GM10847 (cell line): ENCODE data around the gene DPP6.

Source experiments
- POLR2A ChIP-seq: IDR thresholded peaks from 2 replicates; pipeline ENCODE4 v1.6.1; 2011; ENCODE audit not compliant: insufficient read length; ENCODE audit errors: extremely low read depth

DPP6 gene

DNA sequence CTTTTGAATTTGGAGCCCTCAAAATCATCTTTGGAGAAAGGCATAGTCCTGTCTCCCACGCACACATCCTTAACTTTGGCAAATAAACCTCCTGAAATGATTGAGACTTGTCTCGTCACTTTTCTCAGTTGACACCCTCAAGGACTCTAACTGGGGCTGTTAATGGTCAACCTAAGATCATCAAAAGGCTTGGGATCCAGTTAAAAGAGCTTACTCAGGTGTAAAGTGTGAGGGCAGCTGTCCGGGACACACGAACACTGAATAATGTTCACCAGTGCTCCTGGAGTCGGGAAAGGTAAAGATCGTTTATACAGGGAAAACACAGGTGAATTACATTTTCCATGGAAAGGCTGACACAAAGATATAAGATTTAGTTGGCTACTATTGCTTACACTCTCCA is 866.1 kb downstream of the DPP6 start:
- no peak for TF ChIP-seq POLR2A

GRCh38 chr7:154918741-154919140 is 866.5 kb downstream of the DPP6 start:
- no peak for TF ChIP-seq POLR2A

DNA sequence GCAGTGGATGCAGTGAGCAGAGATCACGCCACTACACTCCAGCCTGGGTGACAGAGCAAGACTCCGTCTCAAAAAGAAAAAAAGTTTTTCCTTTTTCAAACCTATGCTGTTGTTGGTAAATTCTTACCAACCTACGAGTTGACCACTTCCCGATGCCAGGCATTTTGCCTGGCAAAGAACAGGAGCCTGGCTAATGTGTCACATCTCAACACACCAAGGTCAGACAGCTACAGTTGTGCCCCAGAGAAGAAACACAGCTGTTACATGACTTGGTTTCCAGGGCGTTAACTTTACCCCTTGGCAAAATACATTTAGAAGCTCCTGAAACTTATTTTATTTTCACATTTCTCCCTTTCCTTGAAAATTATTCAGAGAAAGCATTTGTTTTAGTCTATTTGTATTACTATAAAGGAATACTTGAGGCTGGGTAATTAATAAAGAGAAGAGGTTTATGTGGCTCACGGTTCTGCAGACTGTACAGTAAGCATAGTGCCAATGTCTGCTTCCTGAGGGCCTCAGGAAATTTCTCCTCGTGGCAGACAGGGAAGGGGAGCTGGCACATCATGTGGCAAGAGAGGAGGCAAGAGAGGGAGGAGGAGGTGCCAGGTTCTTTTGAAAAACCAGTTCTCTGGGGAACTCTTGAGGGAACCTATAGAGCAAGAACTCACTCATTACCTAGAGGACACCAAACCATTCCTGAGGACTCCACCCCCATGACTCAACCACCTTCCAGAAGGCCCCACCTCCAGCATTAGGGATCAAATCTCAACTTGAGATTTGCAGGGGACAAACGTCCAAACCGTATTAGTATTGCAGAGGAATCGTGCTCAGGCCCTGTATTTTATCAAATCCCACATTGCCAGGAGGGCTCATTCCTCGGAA is 867.4 kb downstream of the DPP6 start:
- no peak for TF ChIP-seq POLR2A

DNA sequence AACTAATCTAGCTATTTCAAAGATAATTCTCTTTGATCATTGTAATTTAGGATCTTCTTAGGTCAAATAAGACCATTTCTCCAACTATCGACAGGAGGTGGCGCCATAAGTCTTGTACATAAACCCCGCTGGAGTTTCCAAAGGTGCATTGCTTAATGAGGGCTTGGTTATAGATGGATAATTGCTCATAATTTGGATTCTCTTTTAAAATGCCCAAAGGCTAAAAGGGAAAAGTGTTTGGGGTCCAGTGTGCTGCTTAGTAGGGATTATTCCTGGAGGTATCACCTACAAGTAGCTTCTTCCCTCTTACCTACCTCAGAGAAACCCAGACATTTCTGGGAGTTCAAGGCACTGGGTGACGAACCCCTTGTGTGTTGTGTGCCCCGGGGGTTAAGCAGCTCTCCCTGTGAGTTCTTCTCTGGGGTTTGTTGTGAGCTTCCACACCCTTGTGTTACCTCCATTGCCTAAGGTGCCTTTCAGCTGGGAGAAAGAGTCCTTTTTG is 875.5 kb downstream of the DPP6 start:
- TF ChIP-seq POLR2A, result no peak

- no peak for TF ChIP-seq POLR2A
Measured at GRCh38 chr7:154928136-154929005, 876.2 kb downstream of the DPP6 start.

DNA sequence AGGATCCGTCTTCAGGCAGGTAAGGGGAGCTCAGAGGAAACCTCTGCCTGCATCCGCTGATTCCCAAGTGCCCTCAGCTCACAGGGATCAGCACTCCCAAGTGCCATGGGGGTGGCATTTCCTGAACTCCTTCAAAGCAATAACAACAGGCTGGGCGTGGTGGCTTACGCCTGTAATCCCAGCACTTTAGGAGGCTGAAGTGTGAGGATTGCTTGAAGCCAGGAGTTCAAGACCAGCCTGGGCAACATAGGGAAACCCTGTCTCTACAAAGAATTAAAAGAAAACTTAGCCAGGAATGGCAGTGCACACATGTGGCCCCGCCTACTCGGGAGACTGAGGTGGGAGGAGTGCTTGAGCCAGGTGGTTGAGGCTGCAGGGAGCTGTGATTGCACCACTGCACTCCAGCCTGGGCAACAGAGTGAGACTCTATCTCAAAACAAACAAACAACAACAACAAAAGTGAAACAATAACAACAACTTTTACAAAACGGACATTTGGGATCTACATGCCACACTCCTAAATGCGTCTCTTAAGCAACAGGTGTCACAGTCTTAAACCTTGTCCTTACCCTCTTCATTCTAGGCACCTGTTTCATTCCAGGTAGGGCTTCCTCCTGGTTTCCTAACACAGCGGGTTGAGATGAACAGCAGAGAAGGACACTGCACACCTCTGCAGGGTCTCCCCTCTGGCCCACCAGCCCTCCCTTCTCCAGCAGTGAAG is 877.0 kb downstream of the DPP6 start:
- no peak for TF ChIP-seq POLR2A

- no peak for TF ChIP-seq POLR2A
Measured at GRCh38 chr7:154931906-154932305, 879.7 kb downstream of the DPP6 start.

DNA sequence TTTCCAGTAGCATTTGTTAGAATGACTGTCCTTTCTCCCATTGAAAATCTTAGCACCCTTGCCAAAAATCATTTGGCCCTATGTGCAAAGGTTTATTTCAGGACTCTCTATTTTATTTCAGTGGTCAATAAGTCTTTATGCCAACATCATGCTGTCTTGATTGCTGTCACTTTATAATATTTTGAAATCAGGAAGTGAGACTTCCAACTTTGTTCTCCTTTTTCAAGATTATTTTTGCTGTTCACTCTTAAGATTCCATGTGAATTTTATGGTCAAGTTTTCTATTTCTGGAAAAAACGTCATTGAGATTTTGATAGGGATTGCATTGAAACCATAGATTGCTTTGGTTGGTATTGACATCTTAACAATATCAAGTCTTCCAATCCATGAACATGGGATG is 885.6 kb downstream of the DPP6 start:
- TF ChIP-seq POLR2A, result no peak

GRCh38 chr7:154942691-154943090 is 890.5 kb downstream of the DPP6 start:
- no peak for TF ChIP-seq POLR2A
